Neuronal stem cell (in vitro differentiated cells): ENCODE measurements around the gene RAVER1.
A peak's percentile ranks its signal among the peaks of the same experiment; 100 is the strongest.

Experiments used
- DNase-seq: peaks from one replicate; pipeline ENCODE4 v3.0.0-alpha.2; 2013; ENCODE audit warnings: low spot score
- H2AFZ ChIP-seq: one replicate; pipeline ENCODE4 v1.6.1; 2013; ENCODE audit warnings: mild to moderate bottlenecking, low read length, inconsistent platforms
- H2AK5ac ChIP-seq: 2 replicates; pipeline ENCODE4 v1.6.1; 2013; ENCODE audit warnings: low read depth, mild to moderate bottlenecking, inconsistent platforms, low read length, moderate library complexity, mixed read lengths
- H2BK120ac ChIP-seq: 2 replicates; pipeline ENCODE4 v1.6.1; 2013; ENCODE audit warnings: low read depth, mild to moderate bottlenecking, inconsistent platforms, low read length, moderate library complexity, mixed read lengths
- H2BK12ac ChIP-seq: one replicate; pipeline ENCODE4 v1.6.1; 2013; ENCODE audit warnings: low read length, inconsistent platforms
- H2BK15ac ChIP-seq: 2 replicates; pipeline ENCODE4 v1.6.1; 2013; ENCODE audit warnings: mild to moderate bottlenecking, low read length, inconsistent platforms, mixed read lengths
- H2BK5ac ChIP-seq: one replicate; pipeline ENCODE4 v1.6.1; 2013; ENCODE audit warnings: inconsistent platforms, mild to moderate bottlenecking, low read length, moderate library complexity
- H3K14ac ChIP-seq: one replicate; pipeline ENCODE4 v1.6.1; 2013; ENCODE audit warnings: low read length, inconsistent platforms
- H3K18ac ChIP-seq: 2 replicates; pipeline ENCODE4 v1.6.1; 2013; ENCODE audit warnings: low read length, inconsistent platforms
- H3K23ac ChIP-seq: 2 replicates; pipeline ENCODE4 v1.6.1; 2013; ENCODE audit warnings: low read depth, mild to moderate bottlenecking, mixed read lengths, low read length, inconsistent platforms; ENCODE audit not compliant: poor library complexity
- H3K27ac ChIP-seq: replicated peaks from 3 replicates; pipeline ENCODE4 v1.5.1; 2013; ENCODE audit warnings: low read length, inconsistent platforms
- H3K27me3 ChIP-seq, 3 experiments: 2 replicates each; pipeline ENCODE4 v1.6.1; 2013; ENCODE audit warnings: low read length in 3 of 3, mild to moderate bottlenecking in 2 of 3, inconsistent platforms in 1 of 3, low read depth in 1 of 3, mixed read lengths in 1 of 3, moderate library complexity in 1 of 3; ENCODE audit not compliant: control insufficient read depth in 3 of 3, insufficient read depth in 3 of 3
- H3K36me3 ChIP-seq, 2 donors: replicated peaks in 1 of 2; 2 replicates each; pipeline ENCODE4 v1.6.1; 2013; ENCODE audit warnings: low read length in 2 of 2; ENCODE audit not compliant: control insufficient read depth in 2 of 2, insufficient read depth in 2 of 2
- H3K4ac ChIP-seq: 2 replicates; pipeline ENCODE4 v1.6.1; 2013; ENCODE audit warnings: inconsistent platforms, mild to moderate bottlenecking, low read length, moderate library complexity
- H3K4me1 ChIP-seq, 2 donors: 1 replicate in 1 of 2; 2 replicates in 1 of 2; pipeline ENCODE4 v1.6.1; 2013; ENCODE audit warnings: low read length in 2 of 2, low read depth in 1 of 2; ENCODE audit not compliant: control insufficient read depth in 2 of 2, insufficient read depth in 1 of 2
- H3K4me2 ChIP-seq: one replicate; pipeline ENCODE4 v1.6.1; 2013; ENCODE audit warnings: mild to moderate bottlenecking, low read length, inconsistent platforms; ENCODE audit not compliant: insufficient read depth, poor library complexity, severe bottlenecking
- H3K4me3 ChIP-seq, 2 donors: 2 replicates each; pipeline ENCODE4 v1.5.1; 2013; ENCODE audit warnings: low read length in 2 of 2, mild to moderate bottlenecking in 2 of 2, inconsistent platforms in 1 of 2, moderate library complexity in 1 of 2
- H3K79me1 ChIP-seq: one replicate; pipeline ENCODE4 v1.6.1; 2013; ENCODE audit warnings: low read depth, mild to moderate bottlenecking, inconsistent platforms, low read length, moderate library complexity
- H3K9ac ChIP-seq: one replicate; pipeline ENCODE4 v1.6.1; 2013; ENCODE audit warnings: mild to moderate bottlenecking, low read depth, low read length, inconsistent platforms; ENCODE audit not compliant: poor library complexity
- H3K9me3 ChIP-seq, 2 donors: replicated peaks in 1 of 2; 2 replicates each; pipeline versions ENCODE3 to v1.6.1; 2013; ENCODE audit warnings: low read length in 2 of 2, mild to moderate bottlenecking in 2 of 2, inconsistent platforms in 1 of 2, low read depth in 1 of 2, mixed read lengths in 1 of 2, moderate library complexity in 1 of 2; ENCODE audit not compliant: control insufficient read depth in 2 of 2, insufficient read depth in 1 of 2
- H4K8ac ChIP-seq: one replicate; pipeline ENCODE4 v1.6.1; 2013; ENCODE audit warnings: low read depth, mild to moderate bottlenecking, inconsistent platforms, low read length, moderate library complexity
- H4K91ac ChIP-seq: one replicate; pipeline ENCODE4 v1.6.1; 2013; ENCODE audit warnings: low read length, low read depth, mild to moderate bottlenecking, inconsistent platforms; ENCODE audit not compliant: poor library complexity
- WGBS, 2 donors: extraction: QIAGEN DNeasy Blood & Tissue Kit; methylation state at CpG; one replicate each; pipeline ENCODE4 v1.1.7; 2013; ENCODE audit warnings: missing lambda C conversion rate in 2 of 2, mixed read lengths in 1 of 2; ENCODE audit not compliant: insufficient read length in 2 of 2, insufficient replicate concordance in 1 of 2; ENCODE audit errors: extremely low coverage in 2 of 2; 5-methylcytosine and 5-hydroxymethylcytosine counted together

RAVER1 gene

DNA sequence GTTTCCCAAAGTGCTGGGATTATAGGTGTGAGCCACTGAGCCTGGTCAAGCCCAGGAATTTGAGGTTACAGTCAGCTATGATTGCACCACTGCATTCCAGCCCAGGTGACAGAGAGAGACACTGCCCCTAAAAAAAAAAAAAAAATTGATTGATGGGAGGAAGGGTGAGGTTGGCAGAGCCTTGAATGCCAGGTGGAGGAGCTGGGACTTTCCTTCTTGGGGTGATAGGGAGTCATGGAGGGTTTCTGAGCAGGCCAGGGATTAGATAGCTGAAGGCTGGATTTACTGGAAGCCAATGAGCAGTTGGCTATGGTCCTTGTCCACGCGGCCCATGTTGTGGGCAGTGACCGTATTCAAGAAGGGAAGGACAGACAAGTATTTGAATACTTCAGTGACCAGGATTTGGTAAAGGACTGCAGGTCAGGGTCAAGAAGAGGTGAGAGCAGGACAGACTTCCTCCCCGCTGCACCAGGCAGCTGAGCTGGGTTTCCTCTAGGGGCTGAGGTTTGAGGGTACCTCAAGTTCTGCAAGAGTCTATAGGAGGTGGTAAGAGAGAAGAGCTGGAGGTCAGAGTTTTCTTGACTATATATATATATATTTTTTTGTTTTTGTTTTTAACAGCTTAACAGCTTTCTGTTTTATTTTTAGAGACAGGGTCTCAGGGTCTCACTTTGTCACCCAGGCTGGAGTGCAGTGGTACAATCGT, 53.4 kb downstream of the RAVER1 start:
- no peaks in the 10 kb centered on the region for H3K4me1 ChIP-seq
- H3K4ac ChIP-seq, result no peak overlapping the region
- H3K27ac ChIP-seq, result no peak overlapping the region
- H3K14ac ChIP-seq, result no peak overlapping the region
- no peaks in the 10 kb centered on the region for H3K9me3 ChIP-seq
- peaks cover 0 to 1% (median 0%) of the 10 kb centered on the region in 3 experiments for H3K27me3 ChIP-seq
- H2BK12ac ChIP-seq, result no peak overlapping the region
- no peak for DNase-seq
- no peaks in the 10 kb centered on the region for H3K79me1 ChIP-seq
- no peak overlapping the region for H3K4me2 ChIP-seq
- H3K4me3 ChIP-seq, result no peak overlapping the region
- no peak overlapping the region for H2BK5ac ChIP-seq
- WGBS, 2 donors, result no CpG with 5 or more reads among the region's 5 CpGs
- H3K36me3 ChIP-seq, result peaks cover 0 to 66% of the 10 kb centered on the region in 2 donors
- H2BK120ac ChIP-seq, result no peak overlapping the region
- H3K23ac ChIP-seq, result no peak overlapping the region
- no peak overlapping the region for H4K8ac ChIP-seq
- no peak overlapping the region for H3K18ac ChIP-seq
- H2BK15ac ChIP-seq, result no peak overlapping the region
- no peak overlapping the region for H3K9ac ChIP-seq
- H2AFZ ChIP-seq, result no peak overlapping the region
- H4K91ac ChIP-seq, result no peak overlapping the region
- H2AK5ac ChIP-seq, result no peak overlapping the region

- DNase-seq, result no peak
- Histone ChIP-seq H3K4me1 (no peaks in the 10 kb centered on the region), H3K14ac (no peak overlapping the region), H3K4me3 (no peak overlapping the region), H3K27me3 (peaks cover 0 to 4% (median 0%) of the 10 kb centered on the region in 3 experiments), H2BK120ac (no peak overlapping the region), H2BK5ac (no peak overlapping the region), H4K8ac (no peak overlapping the region), H2AK5ac (no peak overlapping the region), H2BK12ac (no peak overlapping the region), H3K27ac (no peak overlapping the region), H3K9me3 (no peaks in the 10 kb centered on the region), H3K79me1 (no peaks in the 10 kb centered on the region), H3K4ac (no peak overlapping the region), H2BK15ac (no peak overlapping the region), H3K9ac (no peak overlapping the region), H3K36me3 (peaks cover 0 to 61% of the 10 kb centered on the region in 2 donors), H3K23ac (no peak overlapping the region), H4K91ac (no peak overlapping the region), H3K18ac (no peak overlapping the region), H2AFZ (no peak overlapping the region), H3K4me2 (no peak overlapping the region)
- no CpG with 5 or more reads among the region's 1 CpG for WGBS, 2 donors
Observed at GRCh38 chr19:10278935-10279334, 54.4 kb downstream of the RAVER1 start.

- Histone ChIP-seq H3K4me2 (no peak overlapping the region), H3K79me1 (no peaks in the 10 kb centered on the region), H2AK5ac (no peak overlapping the region), H3K27ac (no peak overlapping the region), H3K4me1 (no peaks in the 10 kb centered on the region), H3K36me3 (peaks cover 0 to 52% of the 10 kb centered on the region in 2 donors), H2AFZ (no peak overlapping the region), H4K91ac (no peak overlapping the region), H4K8ac (no peak overlapping the region), H2BK120ac (no peak overlapping the region), H3K23ac (no peak overlapping the region), H3K27me3 (peaks cover 0 to 4% (median 0%) of the 10 kb centered on the region in 3 experiments), H3K14ac (no peak overlapping the region), H2BK12ac (no peak overlapping the region), H3K4me3 (no peak overlapping the region), H3K9me3 (no peaks in the 10 kb centered on the region), H3K4ac (no peak overlapping the region), H3K18ac (no peak overlapping the region), H2BK5ac (no peak overlapping the region), H3K9ac (no peak overlapping the region), H2BK15ac (no peak overlapping the region)
- no CpG with 5 or more reads among the region's 9 CpGs for WGBS, 2 donors
- DNase-seq, result no peak
Observed at GRCh38 chr19:10277795-10278589, 55.3 kb downstream of the RAVER1 start.

DNA sequence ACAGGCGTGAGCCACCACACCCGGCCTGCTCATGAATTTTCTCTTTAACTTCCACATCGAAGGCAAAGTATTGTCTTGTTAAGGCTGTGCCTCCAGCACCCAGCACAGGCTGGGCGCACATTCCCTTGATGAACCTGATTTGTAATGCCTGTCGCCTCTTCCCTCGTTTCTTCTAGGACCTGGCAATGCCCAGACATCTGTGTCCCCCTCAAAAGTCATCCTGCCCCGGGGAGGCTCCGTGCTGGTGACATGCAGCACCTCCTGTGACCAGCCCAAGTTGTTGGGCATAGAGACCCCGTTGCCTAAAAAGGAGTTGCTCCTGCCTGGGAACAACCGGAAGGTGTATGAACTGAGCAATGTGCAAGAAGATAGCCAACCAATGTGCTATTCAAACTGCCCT, 58.7 kb downstream of the RAVER1 start:
- H3K27me3 ChIP-seq, result peaks cover 0 to 30% (median 20%) of the 10 kb centered on the region in 3 experiments

More for the DNA sequence above, 58.7 kb downstream of the RAVER1 start:
- Histone ChIP-seq H3K4me3 (no peak overlapping the region), H3K18ac (no peak overlapping the region), H2BK120ac (no peak overlapping the region), H2AFZ (no peak overlapping the region), H3K36me3 (peaks cover 0 to 29% of the 10 kb centered on the region in 2 donors), H3K79me1 (no peaks in the 10 kb centered on the region), H3K14ac (no peak overlapping the region), H2AK5ac (no peak overlapping the region), H4K8ac (no peak overlapping the region), H3K23ac (no peak overlapping the region), H3K27ac (no peak overlapping the region), H2BK15ac (no peak overlapping the region), H3K4me2 (no peak overlapping the region), H3K4me1 (peaks cover 8 to 16% of the 10 kb centered on the region in 2 donors), H2BK5ac (no peak overlapping the region), H3K9me3 (no peaks in the 10 kb centered on the region), H3K9ac (peak overlapping the region; percentile 12), H4K91ac (no peak overlapping the region), H2BK12ac (no peak overlapping the region), H3K4ac (no peak overlapping the region)
- DNase-seq, result no peak
- no CpG with 5 or more reads among the region's 10 CpGs for WGBS, 2 donors
